HUES48 (cell line): Measurements from ENCODE around the gene PIK3CG.
"Not testable (repeated sequence)": the region's sequence is repeated elsewhere in the genome, so short reads cannot be mapped to it uniquely, and the experiment has no call there.

Source experiments
- H3K27ac ChIP-seq: one replicate; pipeline ENCODE4 v1.7.0; 2013; ENCODE audit warnings: low read depth, low read length, inconsistent platforms
- H3K27me3 ChIP-seq: 2 replicates; pipeline ENCODE4 v1.6.1; 2013; ENCODE audit warnings: mild to moderate bottlenecking, low read length; ENCODE audit not compliant: control insufficient read depth, insufficient read depth
- H3K36me3 ChIP-seq: 2 replicates; pipeline ENCODE4 v1.6.1; 2013; ENCODE audit warnings: low read length; ENCODE audit not compliant: control insufficient read depth, insufficient read depth
- H3K4me1 ChIP-seq: 2 replicates; pipeline ENCODE4 v1.6.1; 2013; ENCODE audit warnings: mild to moderate bottlenecking, low read length; ENCODE audit not compliant: control insufficient read depth, insufficient read depth
- H3K4me3 ChIP-seq: 2 replicates; pipeline ENCODE4 v1.5.1; 2013; ENCODE audit warnings: mild to moderate bottlenecking, low read depth, low read length
- H3K9ac ChIP-seq: 2 replicates; pipeline ENCODE4 v1.6.1; 2013; ENCODE audit warnings: mild to moderate bottlenecking, low read depth, low read length, moderate library complexity
- H3K9me3 ChIP-seq: 2 replicates; pipeline ENCODE4 v1.6.1; 2013; ENCODE audit warnings: low read length; ENCODE audit not compliant: control insufficient read depth, insufficient read depth

PIK3CG gene

DNA sequence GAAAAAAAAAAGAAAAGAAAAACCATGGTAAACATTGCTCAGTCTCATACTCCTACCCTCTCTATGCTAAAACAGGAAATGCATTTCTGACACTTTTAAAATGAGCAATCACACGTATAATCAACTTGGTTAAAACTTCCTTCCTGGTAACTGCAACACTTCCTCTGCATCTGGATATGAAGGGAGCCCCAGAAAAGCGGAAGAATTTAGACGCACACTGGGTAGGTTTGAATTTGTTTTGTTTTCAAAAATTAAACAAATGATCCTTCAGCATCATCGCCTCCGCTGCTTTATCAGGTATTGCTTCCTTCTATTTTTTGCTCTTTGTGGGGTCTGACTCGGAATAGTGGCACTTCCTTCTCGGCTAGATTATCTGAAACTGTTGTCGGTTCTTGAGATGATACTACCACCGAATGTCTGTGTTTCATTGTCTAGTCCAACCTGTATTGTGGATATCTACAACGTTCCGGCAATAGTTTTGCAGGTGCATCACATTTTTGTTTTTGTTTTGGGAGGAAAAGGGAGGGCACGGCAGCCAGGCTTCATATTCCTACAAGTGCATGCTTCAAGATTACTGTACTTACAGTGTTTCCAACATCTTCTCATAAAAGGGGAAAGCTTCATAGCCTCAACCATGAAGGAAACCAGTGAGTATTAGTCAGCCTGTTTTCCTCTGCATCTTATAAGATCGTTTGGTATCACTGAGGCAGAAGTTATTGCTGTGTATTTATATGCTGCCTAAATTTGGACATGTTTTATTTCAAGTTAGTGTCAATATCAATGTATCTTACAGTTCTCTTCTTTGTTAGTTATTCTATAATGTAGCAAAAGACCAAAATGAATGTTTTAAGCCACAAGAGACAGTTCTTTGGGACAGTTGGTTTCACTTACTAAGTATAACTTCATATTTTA, at the start of gene PIK3CG:
Gene PIK3CG (plus strand): TSS at position 153 of the 912 bp plus-strand sequence. CDS start 2,280 bp downstream, outside the sequence.
- 0 out of 2 replicates have a peak, but pooled peaks cover 5% of the 10 kb centered on the region for H3K4me1 ChIP-seq

GRCh38 chr7:106817098-106817497, 48.0 kb upstream of the PIK3CG start:
- Histone ChIP-seq H3K4me1 (no peaks in the 10 kb centered on the region), H3K27ac (no peak overlapping the region), H3K36me3 (no peaks in the 10 kb centered on the region), H3K4me3 (no peak overlapping the region), H3K9me3 (no peaks in the 10 kb centered on the region), H3K9ac (no peak overlapping the region), H3K27me3 (no peaks in the 10 kb centered on the region)

More for the DNA sequence above, at the start of gene PIK3CG:
- H3K9me3 ChIP-seq: no peaks in the 10 kb centered on the region
- no peaks in the 10 kb centered on the region for H3K36me3 ChIP-seq
- no peak within 1 kb of the TSS for H3K9ac ChIP-seq
- H3K4me3 ChIP-seq: no peak within 1 kb of the TSS
- H3K27me3 ChIP-seq: no peaks in the 10 kb centered on the region
- H3K27ac ChIP-seq: no peak within 1 kb of the TSS

DNA sequence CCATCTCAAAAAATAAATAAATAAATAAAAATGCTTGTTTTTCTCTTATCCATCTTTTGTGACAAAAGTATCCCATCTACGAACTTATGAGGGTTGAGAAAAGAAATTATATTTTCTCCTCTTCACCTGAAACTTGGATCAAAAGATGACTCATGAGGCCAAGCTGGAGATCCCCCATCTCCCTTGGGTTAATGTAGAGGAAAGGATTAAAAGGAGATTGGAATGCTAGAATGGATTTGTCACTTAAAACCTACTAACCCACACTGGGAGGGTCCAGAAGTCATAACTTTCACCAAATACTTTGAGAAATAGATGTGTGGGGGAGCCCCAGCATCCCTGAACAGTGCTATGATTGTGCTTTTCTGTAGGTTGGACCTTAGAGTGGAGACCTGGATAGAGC, 46.3 kb upstream of the PIK3CG start:
- no peaks in the 10 kb centered on the region for H3K4me1 ChIP-seq
- no peak overlapping the region for H3K4me3 ChIP-seq
- H3K9me3 ChIP-seq: no peaks in the 10 kb centered on the region
- no peaks in the 10 kb centered on the region for H3K27me3 ChIP-seq
- no peak overlapping the region for H3K27ac ChIP-seq
- no peaks in the 10 kb centered on the region for H3K36me3 ChIP-seq
- no peak overlapping the region for H3K9ac ChIP-seq

- Histone ChIP-seq H3K27me3 (no peaks in the 10 kb centered on the region), H3K9ac (no peak overlapping the region), H3K9me3 (no peaks in the 10 kb centered on the region), H3K4me1 (no peaks in the 10 kb centered on the region), H3K27ac (no peak overlapping the region), H3K4me3 (no peak overlapping the region), H3K36me3 (no peaks in the 10 kb centered on the region)
Observed at GRCh38 chr7:106819546-106819945, 45.5 kb upstream of the PIK3CG start.

- Histone ChIP-seq H3K27ac (no peak overlapping the region), H3K4me3 (no peak overlapping the region), H3K4me1 (no peaks in the 10 kb centered on the region), H3K9ac (no peak overlapping the region), H3K36me3 (no peaks in the 10 kb centered on the region), H3K27me3 (no peaks in the 10 kb centered on the region), H3K9me3 (no peaks in the 10 kb centered on the region)
Observed at GRCh38 chr7:106820321-106821217, 44.5 kb upstream of the PIK3CG start.

GRCh38 chr7:106823631-106824030, 41.5 kb upstream of the PIK3CG start:
- H3K27ac ChIP-seq: no peak overlapping the region
- H3K9ac ChIP-seq: no peak overlapping the region
- H3K4me3 ChIP-seq: no peak overlapping the region
- no peaks in the 10 kb centered on the region for H3K36me3 ChIP-seq
- no peaks in the 10 kb centered on the region for H3K9me3 ChIP-seq
- no peaks in the 10 kb centered on the region for H3K4me1 ChIP-seq
- H3K27me3 ChIP-seq: no peaks in the 10 kb centered on the region

- no peak overlapping the region for H3K9ac ChIP-seq
- no peaks in the 10 kb centered on the region for H3K27me3 ChIP-seq
- no peaks in the 10 kb centered on the region for H3K36me3 ChIP-seq
- H3K27ac ChIP-seq: no peak overlapping the region
- no peaks in the 10 kb centered on the region for H3K4me1 ChIP-seq
- 0 out of 2 replicates have a peak, but pooled peaks cover 6% of the 10 kb centered on the region for H3K9me3 ChIP-seq
- H3K4me3 ChIP-seq: no peak overlapping the region
Observed at GRCh38 chr7:106824458-106824857, 40.6 kb upstream of the PIK3CG start.

DNA sequence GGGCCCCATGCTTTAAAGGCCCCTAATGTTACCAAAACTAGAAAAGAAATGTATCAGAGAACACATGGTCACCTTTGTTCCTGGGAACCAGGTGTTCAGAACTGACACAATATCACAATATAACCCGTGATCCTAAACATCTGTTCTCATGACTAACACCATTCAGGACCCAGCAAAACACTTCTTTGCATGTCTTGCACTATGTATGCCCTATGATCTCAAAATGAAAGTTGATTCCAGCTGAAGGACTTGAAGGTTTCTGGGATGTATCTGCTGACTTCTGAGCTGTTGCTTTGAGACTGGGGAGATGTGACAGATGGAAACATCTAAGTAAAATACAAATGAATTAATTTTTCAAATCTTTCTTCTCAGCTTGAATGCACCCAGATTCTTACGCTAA, 37.5 kb upstream of the PIK3CG start:
- Histone ChIP-seq H3K4me1 (no peaks in the 10 kb centered on the region), H3K36me3 (no peaks in the 10 kb centered on the region), H3K9me3 (0 out of 2 replicates have a peak, but pooled peaks cover 6% of the 10 kb centered on the region), H3K4me3 (no peak overlapping the region), H3K27me3 (no peaks in the 10 kb centered on the region), H3K9ac (no peak overlapping the region), H3K27ac (no peak overlapping the region)

- Histone ChIP-seq H3K27ac (no peak overlapping the region), H3K4me1 (no peaks in the 10 kb centered on the region), H3K4me3 (no peak overlapping the region), H3K9me3 (0 out of 2 replicates have a peak, but pooled peaks cover 6% of the 10 kb centered on the region), H3K36me3 (no peaks in the 10 kb centered on the region), H3K27me3 (no peaks in the 10 kb centered on the region), H3K9ac (no peak overlapping the region)
Observed at GRCh38 chr7:106829496-106829895, 35.6 kb upstream of the PIK3CG start.

GRCh38 chr7:106830896-106831295, 34.2 kb upstream of the PIK3CG start:
- not testable (repeated sequence) for H3K27me3 ChIP-seq, H3K36me3 ChIP-seq, H3K27ac ChIP-seq, H3K9ac ChIP-seq, H3K9me3 ChIP-seq, H3K4me1 ChIP-seq, H3K4me3 ChIP-seq

- H3K4me1 ChIP-seq: peaks cover 11% of the 10 kb centered on the region
Observed at GRCh38 chr7:106836816-106837215, 28.3 kb upstream of the PIK3CG start.

More at GRCh38 chr7:106836816-106837215, 28.3 kb upstream of the PIK3CG start:
- Histone ChIP-seq H3K9me3 (no peaks in the 10 kb centered on the region), H3K27me3 (no peaks in the 10 kb centered on the region), H3K4me3 (no peak overlapping the region), H3K9ac (no peak overlapping the region), H3K36me3 (no peaks in the 10 kb centered on the region), H3K27ac (no peak overlapping the region)
